ENCODE results near the gene EXOC6B.
"Not testable (repeated sequence)": the region's sequence is repeated elsewhere in the genome, so short reads cannot be mapped to it uniquely, and the experiment has no call there.

Gene EXOC6B

DNA sequence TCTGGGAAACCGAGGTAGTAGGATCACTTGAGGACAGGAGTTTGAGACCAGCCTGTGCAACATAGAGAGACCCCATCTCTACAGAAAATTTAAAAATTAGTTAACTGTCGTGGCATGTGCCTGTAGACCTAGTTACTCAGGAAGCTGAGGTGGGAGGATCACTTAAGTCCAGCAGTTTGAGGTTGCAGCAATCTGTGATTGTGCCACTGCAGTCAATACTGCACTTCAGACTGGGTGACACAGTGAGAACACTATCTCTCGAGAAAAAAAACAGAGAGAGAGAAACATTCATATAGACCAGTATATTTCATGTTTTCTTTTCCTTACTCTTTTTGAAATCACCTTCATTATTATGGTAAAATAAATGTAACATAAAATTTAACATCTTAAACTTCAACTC is 387.5 kb downstream of the EXOC6B start:
- Mint-ChIP-seq H3K27ac (no peak overlapping the region), H3K27me3 (no peaks in the 10 kb centered on the region), H3K9me3 (peaks cover 23% of the 10 kb centered on the region), H3K36me3 (peaks cover 64% of the 10 kb centered on the region), H3K4me1 (peaks cover 6% of the 10 kb centered on the region), H3K4me3 (no peak overlapping the region)
- ATAC-seq, result no peak

- Mint-ChIP-seq H3K27ac (no peak overlapping the region), H3K4me3 (no peak overlapping the region), H3K36me3 (peaks cover 31% of the 10 kb centered on the region), H3K9me3 (peaks cover 20% of the 10 kb centered on the region), H3K4me1 (no peaks in the 10 kb centered on the region), H3K27me3 (no peaks in the 10 kb centered on the region)
- no peak for ATAC-seq
Measured at GRCh38 chr2:72431737-72432136, 394.1 kb downstream of the EXOC6B start.

GRCh38 chr2:72427022-72427861 is 398.6 kb downstream of the EXOC6B start:
- H3K27ac Mint-ChIP-seq, result no peak overlapping the region
- H3K36me3 Mint-ChIP-seq, result peaks cover 47% of the 10 kb centered on the region
- H3K4me3 Mint-ChIP-seq, result no peak overlapping the region

GRCh38 chr2:72425996-72426395 is 399.8 kb downstream of the EXOC6B start:
- Mint-ChIP-seq H3K36me3 (peaks cover 47% of the 10 kb centered on the region), H3K27ac (no peak overlapping the region), H3K27me3 (no peaks in the 10 kb centered on the region), H3K4me1 (no peaks in the 10 kb centered on the region), H3K4me3 (no peak overlapping the region), H3K9me3 (peaks cover 2% of the 10 kb centered on the region)
- ATAC-seq, result no peak

More at GRCh38 chr2:72427022-72427861, 398.6 kb downstream of the EXOC6B start:
- H3K9me3 Mint-ChIP-seq, result peaks cover 2% of the 10 kb centered on the region
- H3K27me3 Mint-ChIP-seq, result no peaks in the 10 kb centered on the region
- no peaks in the 10 kb centered on the region for H3K4me1 Mint-ChIP-seq
- ATAC-seq, result no peak

GRCh38 chr2:72423756-72424155 is 402.1 kb downstream of the EXOC6B start:
- no peak overlapping the region for H3K27ac Mint-ChIP-seq
- no peaks in the 10 kb centered on the region for H3K27me3 Mint-ChIP-seq
- ATAC-seq, result no peak
- H3K36me3 Mint-ChIP-seq, result peaks cover 53% of the 10 kb centered on the region
- peaks cover 12% of the 10 kb centered on the region for H3K9me3 Mint-ChIP-seq
- no peaks in the 10 kb centered on the region for H3K4me1 Mint-ChIP-seq
- no peak overlapping the region for H3K4me3 Mint-ChIP-seq

GRCh38 chr2:72421771-72422379 is 404.0 kb downstream of the EXOC6B start:
- ATAC-seq, H3K4me1 Mint-ChIP-seq, H3K4me3 Mint-ChIP-seq, H3K27ac Mint-ChIP-seq, H3K27me3 Mint-ChIP-seq: not testable (repeated sequence)
- Mint-ChIP-seq H3K9me3 (peaks cover 15% of the 10 kb centered on the region), H3K36me3 (peaks cover 42% of the 10 kb centered on the region)

DNA sequence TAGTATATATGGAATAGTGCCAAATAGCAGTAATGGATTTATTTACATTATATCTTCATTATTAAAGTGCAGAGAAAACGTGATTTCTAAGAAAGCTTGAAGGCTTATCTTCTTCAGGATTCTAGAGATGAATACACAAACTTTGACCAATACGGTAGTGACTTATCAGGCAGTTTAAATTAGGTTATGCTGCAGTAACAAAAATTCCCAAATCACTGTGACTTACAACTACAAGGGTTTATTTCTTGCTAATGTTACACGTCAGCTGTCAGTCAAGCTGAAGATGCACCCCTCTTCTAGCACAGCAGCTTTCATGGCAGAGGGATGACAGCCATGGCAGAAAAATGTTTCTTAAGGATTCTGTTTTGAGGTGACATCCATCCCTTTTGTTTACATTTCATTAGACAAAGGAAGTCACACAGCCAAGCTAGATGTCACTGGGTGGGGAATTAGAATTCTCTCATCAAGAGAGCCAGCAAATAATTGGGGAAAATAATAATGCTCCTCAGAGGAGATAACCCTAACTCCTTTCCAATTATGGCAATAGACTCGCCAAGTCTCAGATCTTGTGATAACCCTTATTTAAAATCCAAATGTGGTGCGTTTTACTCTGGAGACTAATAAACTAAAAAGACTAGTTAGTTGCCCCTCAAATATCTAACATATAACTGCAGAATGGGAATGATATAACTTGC is 409.9 kb downstream of the EXOC6B start:
- Mint-ChIP-seq H3K4me1 (no peaks in the 10 kb centered on the region), H3K9me3 (peaks cover 17% of the 10 kb centered on the region), H3K4me3 (no peak overlapping the region), H3K27me3 (no peaks in the 10 kb centered on the region), H3K36me3 (peaks cover 13% of the 10 kb centered on the region), H3K27ac (no peak overlapping the region)
- no peak for ATAC-seq

GRCh38 chr2:72415241-72415661 is 410.6 kb downstream of the EXOC6B start:
- peaks cover 13% of the 10 kb centered on the region for H3K36me3 Mint-ChIP-seq
- peaks cover 12% of the 10 kb centered on the region for H3K9me3 Mint-ChIP-seq
- H3K4me1 Mint-ChIP-seq, result no peaks in the 10 kb centered on the region
- H3K27ac Mint-ChIP-seq, result no peak overlapping the region
- no peaks in the 10 kb centered on the region for H3K27me3 Mint-ChIP-seq
- H3K4me3 Mint-ChIP-seq, result no peak overlapping the region
- no peak for ATAC-seq

GRCh38 chr2:72414137-72414760 is 411.6 kb downstream of the EXOC6B start:
- no peak overlapping the region for H3K27ac Mint-ChIP-seq
- ATAC-seq, result no peak
- no peak overlapping the region for H3K4me3 Mint-ChIP-seq
- no peaks in the 10 kb centered on the region for H3K4me1 Mint-ChIP-seq
- H3K9me3 Mint-ChIP-seq, result peaks cover 11% of the 10 kb centered on the region
- H3K36me3 Mint-ChIP-seq, result peaks cover 6% of the 10 kb centered on the region
- no peaks in the 10 kb centered on the region for H3K27me3 Mint-ChIP-seq

GRCh38 chr2:72413716-72414115 is 412.1 kb downstream of the EXOC6B start:
- peaks cover 6% of the 10 kb centered on the region for H3K36me3 Mint-ChIP-seq

GRCh38 chr2:72412214-72412613 is 413.6 kb downstream of the EXOC6B start:
- no peaks in the 10 kb centered on the region for H3K27me3 Mint-ChIP-seq
- no peak overlapping the region for H3K27ac Mint-ChIP-seq

More at GRCh38 chr2:72413716-72414115, 412.1 kb downstream of the EXOC6B start:
- no peak for ATAC-seq
- Mint-ChIP-seq H3K4me3 (no peak overlapping the region), H3K27me3 (no peaks in the 10 kb centered on the region), H3K27ac (no peak overlapping the region), H3K4me1 (no peaks in the 10 kb centered on the region), H3K9me3 (peaks cover 11% of the 10 kb centered on the region)

GRCh38 chr2:72399879-72400278 is 426.0 kb downstream of the EXOC6B start:
- Mint-ChIP-seq H3K4me3 (no peak overlapping the region), H3K27me3 (no peaks in the 10 kb centered on the region), H3K9me3 (peaks cover 14% of the 10 kb centered on the region), H3K4me1 (no peaks in the 10 kb centered on the region), H3K27ac (no peak overlapping the region), H3K36me3 (peaks cover 23% of the 10 kb centered on the region)
- no peak for ATAC-seq

More at GRCh38 chr2:72412214-72412613, 413.6 kb downstream of the EXOC6B start:
- Mint-ChIP-seq H3K4me3 (no peak overlapping the region), H3K36me3 (peaks cover 7% of the 10 kb centered on the region), H3K4me1 (no peaks in the 10 kb centered on the region), H3K9me3 (peaks cover 10% of the 10 kb centered on the region)
- ATAC-seq, result no peak

GRCh38 chr2:72395096-72395495 is 430.7 kb downstream of the EXOC6B start:
- Mint-ChIP-seq H3K4me1 (no peaks in the 10 kb centered on the region), H3K4me3 (no peak overlapping the region), H3K9me3 (peaks cover 12% of the 10 kb centered on the region), H3K36me3 (peaks cover 19% of the 10 kb centered on the region), H3K27me3 (no peaks in the 10 kb centered on the region), H3K27ac (no peak overlapping the region)
- no peak for ATAC-seq

DNA sequence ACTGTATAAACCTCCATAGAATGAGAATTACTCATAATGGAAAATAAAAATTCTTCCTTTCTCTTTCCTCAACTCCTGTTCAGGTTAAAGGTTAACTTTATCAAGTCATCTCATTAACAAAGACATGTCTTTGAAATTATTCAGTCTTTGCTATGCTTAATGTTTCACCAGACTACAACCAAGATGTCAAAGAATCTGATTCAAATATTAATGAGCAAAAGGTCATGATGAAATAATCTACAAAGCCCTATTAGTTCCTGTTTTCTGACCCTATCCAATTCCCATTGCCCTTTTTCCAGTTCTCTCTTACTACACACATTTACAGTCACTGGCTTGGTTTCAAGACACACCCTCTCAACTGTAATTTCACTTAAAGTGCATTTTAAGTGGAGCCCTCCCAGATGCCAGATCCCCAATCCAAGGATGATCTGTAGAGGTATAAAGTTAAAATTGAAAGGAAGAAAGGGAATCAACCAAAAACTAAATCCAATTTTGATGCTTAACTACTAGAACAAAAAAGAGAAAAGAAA is 431.2 kb downstream of the EXOC6B start:
- no peak for ATAC-seq
- Mint-ChIP-seq H3K27me3 (no peaks in the 10 kb centered on the region), H3K36me3 (peaks cover 19% of the 10 kb centered on the region), H3K4me1 (no peaks in the 10 kb centered on the region), H3K27ac (no peak overlapping the region), H3K9me3 (peaks cover 12% of the 10 kb centered on the region), H3K4me3 (no peak overlapping the region)

- peaks cover 27% of the 10 kb centered on the region for H3K36me3 Mint-ChIP-seq
- H3K4me3 Mint-ChIP-seq, result no peak overlapping the region
Measured at GRCh38 chr2:72389447-72389846, 436.4 kb downstream of the EXOC6B start.

More at GRCh38 chr2:72389447-72389846, 436.4 kb downstream of the EXOC6B start:
- Mint-ChIP-seq H3K27me3 (no peaks in the 10 kb centered on the region), H3K27ac (no peak overlapping the region), H3K9me3 (peaks cover 20% of the 10 kb centered on the region), H3K4me1 (no peaks in the 10 kb centered on the region)
- ATAC-seq, result no peak

Measured in stimulated activated memory B cell treated with anti-CD40 and anti-IgM and Interleukin-4, amounts not matched to agents 10 μg/mL and 1 μg/mL and 100 μg/mL, for 72 hours (primary cell).